IMR-90 (cell line): ENCODE measurements around the gene COTL1. TPM values are rescaled to one million over a fixed set of nuclear protein-coding genes. Genes with fewer than 3 reads are reported as not detected.

Experiments
- ATAC-seq: fragments of 200-7000 bp; cut with Tn5 transposase; 2 replicates; pipeline ENCODE4 v1.9.1; 2020; ENCODE audit warnings: low read depth, mild to moderate bottlenecking, moderate library complexity
- BruUV-seq: library from RNA; stranded (reverse); fragments of 400-500 nt; replicated peaks from 2 replicates; lab custom pipeline; 2021; lab: Mats Ljungman, UMichigan
- CTCF ChIA-PET: fragments of 300-600 bp; formaldehyde crosslinking; extraction: SDS; loops from one replicate; lab custom pipeline; 2021; ENCODE audit warnings: antibody characterized with exemption; lab: Yijun Ruan, JAX
- POLR2A ChIA-PET: fragments of 300-600 bp; sonication (Branson Sonifier 250); formaldehyde crosslinking; loops from one replicate; lab custom pipeline; 2022; ENCODE audit warnings: antibody characterized with exemption; ENCODE audit not compliant: unreplicated experiment; lab: Charles Lee
- DNase-seq: peaks from one replicate; pipeline ENCODE4 v3.0.0; 2013
- H2AFZ ChIP-seq: replicated peaks from 2 replicates; pipeline ENCODE3; 2013; ENCODE audit warnings: low read length, mild to moderate bottlenecking; ENCODE audit not compliant: poor library complexity
- H2AK5ac ChIP-seq: 2 replicates; pipeline ENCODE4 v1.6.1; 2013; ENCODE audit warnings: low read depth, low read length, inconsistent platforms
- H2AK9ac ChIP-seq: replicated peaks from 2 replicates; pipeline ENCODE3; 2013; ENCODE audit warnings: mild to moderate bottlenecking, low read depth, low read length, moderate library complexity; ENCODE audit not compliant: poor library complexity
- H2BK120ac ChIP-seq: 2 replicates; pipeline ENCODE4 v1.6.1; 2013; ENCODE audit warnings: low read depth, low read length, inconsistent platforms
- H2BK15ac ChIP-seq: 3 replicates; pipeline ENCODE4 v1.6.1; 2013; ENCODE audit warnings: low read depth, low read length, inconsistent platforms
- H2BK20ac ChIP-seq: 2 replicates; pipeline ENCODE4 v1.6.1; 2013; ENCODE audit warnings: low read depth, mild to moderate bottlenecking, inconsistent platforms, low read length, moderate library complexity
- H2BK5ac ChIP-seq: 2 replicates; pipeline ENCODE4 v1.6.1; 2013; ENCODE audit warnings: mild to moderate bottlenecking, low read depth, low read length, inconsistent platforms; ENCODE audit not compliant: poor library complexity, severe bottlenecking
- H3K14ac ChIP-seq: replicated peaks from 2 replicates; pipeline ENCODE4 v1.6.1; 2013; ENCODE audit warnings: low read depth, low read length, inconsistent platforms
- H3K18ac ChIP-seq: 2 replicates; pipeline ENCODE4 v1.6.1; 2013; ENCODE audit warnings: low read depth, low read length, control low read depth
- H3K23ac ChIP-seq: 2 replicates; pipeline ENCODE4 v1.6.1; 2013; ENCODE audit warnings: low read depth, low read length, inconsistent platforms
- H3K27ac ChIP-seq: 2 replicates; pipeline ENCODE4 v1.5.1; 2013; ENCODE audit warnings: mild to moderate bottlenecking, control low read depth, low read length; ENCODE audit not compliant: insufficient read depth
- H3K27me3 ChIP-seq: 2 replicates; pipeline ENCODE4 v1.6.1; 2013; ENCODE audit warnings: low read length; ENCODE audit not compliant: control insufficient read depth, insufficient read depth
- H3K36me3 ChIP-seq: 2 replicates; pipeline ENCODE4 v1.6.1; 2013; ENCODE audit warnings: low read length, mixed read lengths; ENCODE audit not compliant: control insufficient read depth, insufficient read depth
- H3K4ac ChIP-seq: 2 replicates; pipeline ENCODE4 v1.6.1; 2013; ENCODE audit warnings: low read depth, low read length, inconsistent platforms
- H3K4me1 ChIP-seq: 2 replicates; pipeline ENCODE4 v1.6.1; 2013; ENCODE audit warnings: low read length, mixed read lengths; ENCODE audit not compliant: control insufficient read depth, insufficient read depth
- H3K4me2 ChIP-seq: 2 replicates; pipeline ENCODE4 v1.6.1; 2013; ENCODE audit warnings: low read depth, mild to moderate bottlenecking, control low read depth, low read length, moderate library complexity
- H3K4me3 ChIP-seq: 2 replicates; pipeline ENCODE4 v1.5.1; 2013; ENCODE audit warnings: low read depth, mild to moderate bottlenecking, control low read depth, low read length, moderate library complexity; ENCODE audit not compliant: insufficient read depth
- H3K56ac ChIP-seq: 2 replicates; pipeline ENCODE4 v1.6.1; 2013; ENCODE audit warnings: low read length, inconsistent platforms; ENCODE audit not compliant: insufficient read depth; ENCODE audit errors: extremely low read depth
- H3K79me1 ChIP-seq, 2 experiments: 2 replicates each; pipeline ENCODE4 v1.6.1; 2013; ENCODE audit warnings: low read length in 2 of 2, inconsistent platforms in 1 of 2, low read depth in 1 of 2
- H3K9ac ChIP-seq: 2 replicates; pipeline ENCODE4 v1.6.1; 2013; ENCODE audit warnings: low read depth, low read length, control low read depth
- H3K9me1 ChIP-seq: 2 replicates; pipeline ENCODE4 v1.6.1; 2013; ENCODE audit warnings: low read length, inconsistent platforms; ENCODE audit not compliant: insufficient read depth
- H3K9me3 ChIP-seq: 2 replicates; pipeline ENCODE4 v1.6.1; 2013; ENCODE audit warnings: low read length; ENCODE audit not compliant: control insufficient read depth, insufficient read depth
- H4K20me1 ChIP-seq: 2 replicates; pipeline ENCODE4 v1.6.1; 2013; ENCODE audit warnings: low read length, inconsistent platforms; ENCODE audit not compliant: insufficient read depth
- H4K5ac ChIP-seq: 2 replicates; pipeline ENCODE4 v1.6.1; 2013; ENCODE audit warnings: mild to moderate bottlenecking, low read depth, low read length, control low read depth
- H4K8ac ChIP-seq, 2 experiments: 2 replicates each; pipeline ENCODE4 v1.6.1; 2013; ENCODE audit warnings: low read depth in 2 of 2, low read length in 2 of 2, control low read depth in 1 of 2, inconsistent platforms in 1 of 2
- H4K91ac ChIP-seq: 2 replicates; pipeline ENCODE4 v1.6.1; 2013; ENCODE audit warnings: low read depth, low read length, inconsistent platforms; ENCODE audit not compliant: insufficient read depth
- BHLHE40 ChIP-seq: fragments of 150-350 bp; IDR thresholded peaks from 2 replicates; pipeline ENCODE4 v1.6.1; 2016; ENCODE audit warnings: mild to moderate bottlenecking, low read depth, low read length
- CEBPB ChIP-seq: IDR thresholded peaks from 2 replicates; pipeline ENCODE4 v1.6.1; 2012; ENCODE audit warnings: low read depth, low read length, improper control_type of control experiment
- CHD1 ChIP-seq: IDR thresholded peaks from 2 replicates; pipeline ENCODE4 v1.6.1; 2012; ENCODE audit warnings: low read depth, low read length, improper control_type of control experiment
- MAFK ChIP-seq: IDR thresholded peaks from 2 replicates; pipeline ENCODE4 v1.6.1; 2012; ENCODE audit warnings: low read depth, low read length, improper control_type of control experiment
- MAZ ChIP-seq: IDR thresholded peaks from 2 replicates; pipeline ENCODE4 v1.6.1; 2012; ENCODE audit warnings: low read depth, mild to moderate bottlenecking, low read length, improper control_type of control experiment, moderate library complexity, borderline replicate concordance
- MXI1 ChIP-seq: IDR thresholded peaks from 2 replicates; pipeline ENCODE4 v1.6.1; 2012; ENCODE audit warnings: low read depth, mild to moderate bottlenecking, low read length, moderate library complexity, borderline replicate concordance
- NFE2L2 ChIP-seq: fragments of 150-350 bp; IDR thresholded peaks from 2 replicates; pipeline ENCODE4 v1.6.1; 2016; ENCODE audit warnings: low read depth, mild to moderate bottlenecking, low read length
- POLR2A ChIP-seq: IDR thresholded peaks from 2 replicates; pipeline ENCODE4 v1.6.1; 2012; ENCODE audit warnings: mild to moderate bottlenecking, low read depth, low read length
- RCOR1 ChIP-seq: IDR thresholded peaks from 2 replicates; pipeline ENCODE4 v1.6.1; 2012; ENCODE audit warnings: mild to moderate bottlenecking, low read length, improper control_type of control experiment; ENCODE audit not compliant: insufficient replicate concordance
- SMC3 ChIP-seq: fragments of 150-350 bp; IDR thresholded peaks from 2 replicates; pipeline ENCODE4 v1.6.1; 2016; ENCODE audit warnings: low read depth, mild to moderate bottlenecking, antibody characterized with exemption, low read length, moderate library complexity
- WGBS, 2 experiments: methylation state at CpG; one replicate each; pipeline versions ENCODE4 v1.1.5 to v1.1.7; 2013; ENCODE audit warnings: missing lambda C conversion rate in 2 of 2; ENCODE audit not compliant: insufficient read length in 1 of 2; ENCODE audit errors: extremely low coverage in 2 of 2; 5-methylcytosine and 5-hydroxymethylcytosine counted together
- dilution Hi-C: fragments of 300-500 bp; cut with HindIII; formaldehyde crosslinking; loops from one replicate; pipeline ENCODE4 v1.14.3; 2018; ENCODE audit warnings: low sequenced_read_pairs; ENCODE audit not compliant: unreplicated experiment
- in situ Hi-C: fragments of 300-500 bp; cut with MboI; formaldehyde crosslinking; loops from 3 replicates; pipeline ENCODE4 v1.14.3; 2019; ENCODE audit warnings: low sequenced_read_pairs, inconsistent platforms, mixed read lengths
- intact Hi-C: fragments of 100-400 bp; cut with micrococcal nuclease; formaldehyde crosslinking; loops from 2 replicates; pipeline ENCODE4 v1.10.0; 2022
- polyA plus RNA-seq, 3 experiments: library from polyadenylated mRNA; depleted of rRNA; stranded (reverse); fragments of >200 nt; gene quantifications; 2 replicates each; pipeline ENCODE4 v1.2.3, GENCODE V29; 2012; ENCODE audit warnings: low replicate concordance in 1 of 3
- total RNA-seq: library from RNA; depleted of rRNA; stranded (reverse); fragments of >200 nt; gene quantifications from 2 replicates; pipeline ENCODE4 v1.2.3, GENCODE V29; 2012
- TF ChIP-seq, protein P1 (sequence below): fragments of 150-350 bp; IDR thresholded peaks from 2 replicates; pipeline ENCODE4 v1.6.1; 2017; ENCODE audit warnings: mild to moderate bottlenecking, antibody characterized with exemption, low read length, low read depth
- TF ChIP-seq, protein P2 (sequence below): conservative IDR thresholded peaks from 2 replicates; pipeline ENCODE4 v1.5.1; 2012; ENCODE audit warnings: mild to moderate bottlenecking, low read depth, low read length, improper control_type of control experiment

COTL1 gene
- total and polyA plus RNA-seq, 2 of the 4 experiments (the other 2 are of a cell fraction) = 144 to 258 TPM

DNA sequence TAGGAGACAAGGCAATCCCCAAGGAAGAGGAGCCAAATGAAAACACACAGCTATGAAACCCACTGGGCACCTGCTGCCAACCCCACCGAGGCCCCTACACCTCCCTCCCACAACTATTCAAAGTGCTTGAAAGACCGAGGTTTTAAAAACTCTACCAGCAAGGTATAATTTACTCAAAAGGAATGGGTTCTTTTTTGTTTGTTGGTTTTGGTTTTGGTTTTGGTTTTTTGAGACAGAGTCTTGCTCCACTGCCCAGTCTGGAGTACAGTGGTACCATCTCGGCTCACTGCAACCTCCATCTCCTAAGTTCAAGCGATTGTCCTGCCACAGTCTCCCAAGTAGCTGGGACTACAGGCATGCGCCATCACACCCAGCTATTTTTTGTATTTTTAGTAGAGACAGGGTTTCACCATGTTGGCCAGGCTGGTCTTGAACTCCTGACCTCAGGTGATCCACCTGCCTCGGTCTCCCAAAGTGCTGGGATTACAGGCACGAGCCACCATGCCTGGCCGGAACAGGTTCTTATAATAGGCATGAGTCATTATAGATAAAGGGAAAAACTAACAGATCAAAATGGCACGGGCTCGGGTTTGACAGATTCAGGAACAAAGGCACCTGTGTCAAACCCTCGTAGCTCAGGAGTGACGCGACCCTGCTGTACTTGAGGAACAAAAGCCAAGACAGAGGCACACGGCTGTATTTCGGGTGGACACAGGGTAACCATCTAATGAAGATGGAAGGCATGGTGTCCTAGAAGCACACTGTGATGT is 40.7 kb downstream of the COTL1 start:
- H3K4me2 ChIP-seq = no peak overlapping the region
- no peak for DNase-seq
- WGBS, 2 experiments = 89% methylated on average over 8 of the region's 15 CpGs; no CpG with 5 or more reads in 1 of the 2 experiments

More for the DNA sequence above, 40.7 kb downstream of the COTL1 start:
- Histone ChIP-seq H3K56ac (no peak overlapping the region), H3K27me3 (no peaks in the 10 kb centered on the region), H3K4me3 (no peak overlapping the region), H2BK20ac (no peak overlapping the region), H3K9ac (no peak overlapping the region), H4K8ac (no peak overlapping the region), H2BK5ac (no peak overlapping the region), H4K5ac (no peak overlapping the region), H3K4ac (no peak overlapping the region; the same call in 1 of the 2 replicates), H3K14ac (no peak overlapping the region), H2AK9ac (no peak overlapping the region), H2AFZ (no peak overlapping the region), H3K23ac (no peak overlapping the region), H3K9me1 (peaks cover 20% of the 10 kb centered on the region), H3K4me1 (peaks cover 7% of the 10 kb centered on the region), H3K27ac (no peak overlapping the region), H2BK120ac (no peak overlapping the region), H3K18ac (no peak overlapping the region), H3K36me3 (peaks cover 34% of the 10 kb centered on the region), H2AK5ac (no peak overlapping the region), H4K20me1 (peaks cover 83% of the 10 kb centered on the region), H3K9me3 (no peaks in the 10 kb centered on the region), H4K91ac (no peak overlapping the region), H2BK15ac (no peak overlapping the region), H3K79me1 (peaks cover 37 to 94% of the 10 kb centered on the region in 2 experiments)
- ATAC-seq = no peak
- no TSS peak for BruUV-seq
- TF ChIP-seq POLR2A (no peak), CHD1 (no peak), MAZ (no peak), MAFK (no peak), NFE2L2 (no peak), BHLHE40 (no peak), CEBPB (no peak), RCOR1 (no peak), SMC3 (no peak), MXI1 (no peak)
- TF ChIP-seq, protein P1, sequence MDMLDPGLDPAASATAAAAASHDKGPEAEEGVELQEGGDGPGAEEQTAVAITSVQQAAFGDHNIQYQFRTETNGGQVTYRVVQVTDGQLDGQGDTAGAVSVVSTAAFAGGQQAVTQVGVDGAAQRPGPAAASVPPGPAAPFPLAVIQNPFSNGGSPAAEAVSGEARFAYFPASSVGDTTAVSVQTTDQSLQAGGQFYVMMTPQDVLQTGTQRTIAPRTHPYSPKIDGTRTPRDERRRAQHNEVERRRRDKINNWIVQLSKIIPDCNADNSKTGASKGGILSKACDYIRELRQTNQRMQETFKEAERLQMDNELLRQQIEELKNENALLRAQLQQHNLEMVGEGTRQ = no peak
- TF ChIP-seq, protein P2, sequence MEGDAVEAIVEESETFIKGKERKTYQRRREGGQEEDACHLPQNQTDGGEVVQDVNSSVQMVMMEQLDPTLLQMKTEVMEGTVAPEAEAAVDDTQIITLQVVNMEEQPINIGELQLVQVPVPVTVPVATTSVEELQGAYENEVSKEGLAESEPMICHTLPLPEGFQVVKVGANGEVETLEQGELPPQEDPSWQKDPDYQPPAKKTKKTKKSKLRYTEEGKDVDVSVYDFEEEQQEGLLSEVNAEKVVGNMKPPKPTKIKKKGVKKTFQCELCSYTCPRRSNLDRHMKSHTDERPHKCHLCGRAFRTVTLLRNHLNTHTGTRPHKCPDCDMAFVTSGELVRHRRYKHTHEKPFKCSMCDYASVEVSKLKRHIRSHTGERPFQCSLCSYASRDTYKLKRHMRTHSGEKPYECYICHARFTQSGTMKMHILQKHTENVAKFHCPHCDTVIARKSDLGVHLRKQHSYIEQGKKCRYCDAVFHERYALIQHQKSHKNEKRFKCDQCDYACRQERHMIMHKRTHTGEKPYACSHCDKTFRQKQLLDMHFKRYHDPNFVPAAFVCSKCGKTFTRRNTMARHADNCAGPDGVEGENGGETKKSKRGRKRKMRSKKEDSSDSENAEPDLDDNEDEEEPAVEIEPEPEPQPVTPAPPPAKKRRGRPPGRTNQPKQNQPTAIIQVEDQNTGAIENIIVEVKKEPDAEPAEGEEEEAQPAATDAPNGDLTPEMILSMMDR = no peak
- POLR2A ChIA-PET = no interaction called here
- CTCF ChIA-PET = no interaction called here
- intact Hi-C loops (no loop called here), in situ Hi-C loops (no loop called here), dilution Hi-C loops (no loop called here)
